SK-MEL-5 (cell line): ENCODE results near the gene ESRRB. TPM values are rescaled to one million over a fixed set of nuclear protein-coding genes. Genes with fewer than 3 reads are reported as not detected.

Source experiments
- DNase-seq: peaks from one replicate; pipeline ENCODE4 v3.0.0-alpha.2; 2016; ENCODE audit warnings: low read depth, low spot score
- in situ Hi-C: cut with HindIII; loops from 2 replicates; pipeline ENCODE4 v1.10.0; 2016; ENCODE audit warnings: low sequenced_read_pairs, high pct_unique_total_duplicates, low pct_unique_long_range_greater_than_20kb
- total RNA-seq: library from RNA; depleted of rRNA; stranded (reverse); fragments of >200 nt; shearing (Covaris generic); gene quantifications from 2 replicates; pipeline ENCODE4 v1.2.3, GENCODE V29; 2014

Gene ESRRB
- total RNA-seq, 1 experiment from 2014 or later: not detected

DNA sequence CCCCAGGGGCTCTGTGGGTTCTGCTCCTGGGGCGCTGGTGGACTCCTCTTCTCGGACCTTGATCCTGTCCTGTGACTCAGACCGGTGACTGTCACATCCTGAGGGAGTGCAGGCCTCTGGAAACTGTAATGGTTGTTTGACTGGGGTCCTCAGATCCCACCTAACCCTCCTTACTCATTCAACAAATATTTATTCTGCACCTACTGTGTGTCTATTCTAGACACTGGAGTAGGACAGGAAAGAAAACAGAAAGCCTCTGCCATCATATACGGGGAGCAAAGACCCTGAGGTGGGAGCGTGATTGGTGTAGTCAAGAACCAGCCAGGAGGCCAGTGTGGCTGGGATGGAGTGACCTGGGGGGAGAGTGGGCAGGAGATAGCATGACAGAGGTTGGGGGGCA is 47.6 kb downstream of the ESRRB start:
- no peak for DNase-seq
- in situ Hi-C loops: no loop called here

- in situ Hi-C loops: no loop called here
These were observed 48.4 kb downstream of the ESRRB start for GRCh38 chr14:76424359-76424758.

GRCh38 chr14:76426161-76426696 is 50.3 kb downstream of the ESRRB start:
- in situ Hi-C loops: no loop called here
- DNase-seq: peak; percentile 29

More at GRCh38 chr14:76424359-76424758, 48.4 kb downstream of the ESRRB start:
- DNase-seq: no peak

DNA sequence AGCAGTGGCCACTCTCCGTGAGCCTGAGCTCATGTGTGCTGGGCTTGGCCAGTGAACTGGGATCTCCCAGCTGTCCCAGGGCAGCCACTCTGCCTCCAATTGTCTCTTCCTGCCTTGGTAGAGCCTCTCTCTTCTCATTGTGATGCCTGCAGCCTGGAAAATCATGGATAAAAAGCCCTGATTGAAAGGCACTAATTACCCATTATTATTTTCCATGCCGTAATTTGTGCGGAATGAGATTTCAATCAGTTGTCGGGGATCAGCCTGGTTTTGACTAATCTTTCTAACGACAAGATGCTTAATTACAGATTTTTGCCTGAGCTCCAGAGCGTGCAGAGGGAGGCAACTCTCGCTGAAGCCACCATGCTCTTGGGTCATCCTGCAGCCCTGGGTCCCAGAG is 52.7 kb downstream of the ESRRB start:
- no peak for DNase-seq
- in situ Hi-C loops: no loop called here

DNA sequence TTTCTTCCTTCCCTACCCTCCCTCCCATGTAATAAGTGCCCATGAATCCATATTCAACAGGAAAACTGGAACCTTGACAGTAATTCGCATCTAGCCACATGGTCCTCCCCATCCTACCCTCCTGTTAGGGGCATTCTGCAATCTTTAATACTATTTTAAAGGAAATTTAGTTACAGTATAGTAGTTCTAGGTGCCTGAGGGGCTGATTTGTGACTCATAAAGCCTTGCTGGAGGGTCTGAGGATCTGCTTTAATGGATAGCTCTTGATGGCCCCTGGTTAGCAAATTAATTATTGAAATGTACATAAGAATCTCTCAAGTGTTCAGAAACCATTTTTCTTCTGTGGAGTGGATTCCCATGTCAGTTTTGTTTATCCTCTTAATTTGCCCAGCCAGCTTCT is 54.1 kb downstream of the ESRRB start:
- in situ Hi-C loops: no loop called here
- DNase-seq: no peak

- in situ Hi-C loops: no loop called here
- DNase-seq: no peak
These were observed 54.6 kb downstream of the ESRRB start for GRCh38 chr14:76430475-76430980.

DNA sequence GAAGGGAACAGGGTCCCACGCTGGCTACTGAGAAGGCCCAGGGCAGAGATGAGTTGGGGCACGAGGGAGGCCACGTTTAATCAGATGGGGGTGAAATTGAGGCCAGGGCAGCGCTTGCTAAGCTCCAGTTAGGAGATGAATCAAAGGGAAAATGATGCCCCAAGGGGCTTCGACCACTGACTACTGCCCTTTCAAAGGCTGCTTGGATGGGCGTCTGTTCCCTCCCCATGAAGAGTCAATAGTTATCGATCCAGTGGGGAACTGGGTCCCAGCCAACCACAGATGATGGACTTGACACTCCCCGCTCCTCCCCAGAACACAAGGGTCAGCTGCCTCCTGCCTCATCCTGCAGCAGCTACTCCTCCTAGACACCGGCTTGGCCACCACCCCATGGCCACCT is 55.6 kb downstream of the ESRRB start:
- in situ Hi-C loops: no loop called here
- DNase-seq: no peak

- in situ Hi-C loops: no loop called here
- DNase-seq: no peak
These were observed 57.2 kb downstream of the ESRRB start for GRCh38 chr14:76432827-76433752.

DNA sequence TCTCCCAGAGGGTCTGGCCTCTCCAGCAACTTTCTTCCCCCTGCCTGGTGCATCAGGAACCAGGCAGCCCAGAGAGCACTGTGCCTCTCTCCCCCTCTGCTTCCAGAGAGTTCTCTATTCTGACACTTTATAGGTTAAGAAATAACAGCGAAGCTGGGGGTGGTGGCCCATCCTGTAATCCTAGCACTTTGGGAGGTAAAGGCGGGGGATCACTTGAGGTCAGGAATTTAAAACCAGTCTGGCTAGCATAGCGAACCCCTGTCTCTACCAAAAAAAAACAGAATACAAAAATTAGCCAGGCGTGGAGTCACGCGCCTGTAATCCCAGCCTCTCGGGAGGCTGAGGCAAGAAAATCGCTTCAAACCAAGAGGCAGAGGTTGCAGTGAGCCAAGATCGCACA is 58.3 kb downstream of the ESRRB start:
- in situ Hi-C loops: no loop called here
- no peak for DNase-seq

- in situ Hi-C loops: no loop called here
- no peak for DNase-seq
These were observed 63.4 kb downstream of the ESRRB start for GRCh38 chr14:76439237-76439775.

GRCh38 chr14:76446486-76446885 is 70.5 kb downstream of the ESRRB start:
- in situ Hi-C loops: no loop called here
- no peak for DNase-seq

DNA sequence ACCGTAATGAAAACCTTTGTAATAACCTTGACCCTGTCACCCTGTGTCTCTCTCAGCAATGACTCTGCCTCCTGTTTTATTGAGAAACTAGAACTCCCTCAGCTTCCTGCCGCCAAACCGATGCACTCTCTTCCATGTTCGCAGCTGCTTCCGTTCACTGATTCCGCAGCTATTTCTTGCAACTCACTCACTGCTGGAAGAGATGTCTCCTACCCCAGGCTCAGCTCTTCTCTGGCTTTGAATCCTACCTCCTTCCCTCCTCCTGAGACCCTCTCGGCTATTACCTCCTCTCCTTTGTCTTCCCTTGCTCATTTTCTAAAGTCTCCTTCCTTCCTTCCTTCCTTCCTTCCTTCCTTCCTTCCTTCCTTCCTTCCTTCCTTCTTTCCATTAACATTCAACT is 71.0 kb downstream of the ESRRB start:
- in situ Hi-C loops: no loop called here
- DNase-seq: no peak

DNA sequence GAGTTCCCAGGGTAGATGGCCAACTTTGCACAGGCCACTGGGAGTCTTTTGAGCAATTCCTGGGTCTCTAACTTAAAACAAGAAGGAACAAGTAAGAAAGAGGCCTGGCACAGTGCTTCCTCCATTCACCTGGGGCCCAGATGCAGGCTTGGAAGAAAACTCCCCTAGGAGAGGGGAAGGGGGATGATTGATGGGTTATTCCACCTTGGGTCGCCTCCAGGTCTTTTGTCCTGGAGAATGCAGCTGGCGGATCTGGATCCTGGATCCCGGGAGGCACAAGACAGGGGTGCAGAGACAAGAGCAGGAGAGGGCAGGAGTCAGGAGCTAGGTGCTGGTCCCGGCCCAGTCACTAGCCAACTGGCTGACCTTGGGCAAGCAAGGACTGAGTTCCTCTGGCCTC is 74.5 kb downstream of the ESRRB start:
- in situ Hi-C loops: no loop called here
- DNase-seq: no peak

DNA sequence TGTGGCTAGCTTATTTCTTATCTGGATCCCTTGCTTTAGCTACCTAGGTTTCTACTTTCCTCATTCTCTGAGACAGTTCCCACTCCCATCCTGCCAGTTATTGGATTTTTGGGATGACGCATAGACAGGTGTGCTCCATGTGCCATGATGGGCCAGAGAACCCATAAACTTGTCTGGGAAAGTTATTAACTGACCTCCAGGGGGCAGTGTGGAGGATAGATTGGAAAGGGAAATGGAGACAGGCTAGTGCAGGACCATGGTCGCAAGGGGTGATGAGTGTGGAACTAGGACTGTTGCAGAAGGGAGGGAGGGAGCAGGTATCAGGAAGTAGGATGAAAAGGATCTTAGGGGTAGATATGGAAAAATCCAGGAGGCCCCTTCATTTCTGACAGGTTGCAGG is 80.3 kb downstream of the ESRRB start:
- in situ Hi-C loops: no loop called here
- peak; percentile 70 for DNase-seq

- in situ Hi-C loops: no loop called here
- DNase-seq: no peak
These were observed 81.1 kb downstream of the ESRRB start for GRCh38 chr14:76456891-76457586.

DNA sequence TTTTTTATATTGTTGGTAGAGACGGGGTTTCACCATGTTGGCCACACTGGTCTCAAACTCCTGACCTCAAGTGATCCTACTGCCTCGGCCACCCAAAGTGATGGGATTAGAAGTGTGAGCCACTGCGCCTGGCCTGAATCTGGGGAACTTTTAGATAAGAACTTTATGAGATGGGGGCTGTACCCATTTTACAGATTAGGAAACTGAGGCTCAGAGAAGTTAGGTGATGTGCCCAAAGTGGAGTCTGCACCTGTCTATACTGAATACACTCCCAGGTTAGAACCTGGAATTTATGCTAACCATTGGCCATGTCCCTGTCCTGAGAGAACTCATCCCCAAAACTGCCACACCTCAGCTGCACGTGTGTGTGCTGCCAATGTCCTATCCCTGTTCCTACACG is 81.9 kb downstream of the ESRRB start:
- in situ Hi-C loops: no loop called here
- no peak for DNase-seq

DNA sequence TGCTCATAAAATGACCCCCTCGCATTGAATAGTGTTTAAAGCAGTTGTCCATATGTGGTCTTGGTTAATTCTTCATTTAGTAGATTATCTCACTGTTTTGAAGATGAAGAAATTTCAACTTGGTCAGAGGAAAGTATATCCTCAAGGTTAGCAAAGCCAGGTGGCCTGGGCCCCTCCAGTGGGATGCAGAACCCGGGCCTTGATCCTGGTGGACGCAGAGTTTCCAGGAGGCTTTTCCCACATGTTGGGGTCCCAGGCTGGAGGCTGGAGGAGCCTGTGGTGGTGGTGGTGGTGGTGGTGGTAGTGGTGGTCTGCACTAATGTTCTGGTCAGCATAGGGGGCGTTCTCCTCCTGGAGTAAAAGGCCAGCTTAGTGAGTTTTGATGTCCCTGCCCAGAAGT is 85.9 kb downstream of the ESRRB start:
- no peak for DNase-seq
- in situ Hi-C loops: no loop called here

- in situ Hi-C loops: no loop called here
- no peak for DNase-seq
These were observed 86.4 kb downstream of the ESRRB start for GRCh38 chr14:76462330-76462729.
